Lung (tissue), 12 donors: ENCODE results near the gene HOTAIR. TPM values are rescaled to one million over a fixed set of nuclear protein-coding genes. Genes with fewer than 3 reads are reported as not detected.

Experiments
- ATAC-seq: fragments of 200-7000 bp; cut with Tn5 transposase; one replicate; pipeline ENCODE4 v1.9.1; 2020; ENCODE audit warnings: moderate number of reproducible peaks; ENCODE audit not compliant: insufficient read depth, low FRiP score
- DNase-seq, 3 donors: peaks; one replicate each; pipeline ENCODE4 v3.0.0-alpha.2; 2013 to 2017
- H3K27ac ChIP-seq, 2 donors: one replicate each; pipeline ENCODE4 v1.5.1; 2013; ENCODE audit warnings: mild to moderate bottlenecking in 2 of 2, moderate library complexity in 2 of 2, control low read depth in 1 of 2, inconsistent platforms in 1 of 2, low read depth in 1 of 2, low read length in 1 of 2
- H3K27me3 ChIP-seq, 3 donors: one replicate each; pipeline ENCODE4 v1.5.1; 2013; ENCODE audit warnings: low read length in 2 of 3; ENCODE audit not compliant: control insufficient read depth in 3 of 3, insufficient read depth in 3 of 3
- H3K36me3 ChIP-seq, 4 donors: one replicate each; pipeline ENCODE4 v1.5.1; 2013; ENCODE audit warnings: low read length in 4 of 4, mild to moderate bottlenecking in 1 of 4, moderate library complexity in 1 of 4; ENCODE audit not compliant: control insufficient read depth in 4 of 4, insufficient read depth in 4 of 4
- H3K4me1 ChIP-seq, 5 donors: one replicate each; pipeline ENCODE4 v1.5.1; 2013; ENCODE audit warnings: low read length in 5 of 5, mild to moderate bottlenecking in 2 of 5, moderate library complexity in 1 of 5; ENCODE audit not compliant: control insufficient read depth in 5 of 5, insufficient read depth in 5 of 5
- H3K4me3 ChIP-seq: one replicate; pipeline ENCODE4 v1.5.1; 2013; ENCODE audit warnings: mild to moderate bottlenecking, control low read depth, moderate library complexity
- H3K9ac ChIP-seq, 2 donors: one replicate each; pipeline ENCODE4 v1.5.1; 2013; ENCODE audit warnings: low read length in 2 of 2, control low read depth in 1 of 2; ENCODE audit not compliant: insufficient read depth in 1 of 2
- H3K9me3 ChIP-seq, 4 donors: one replicate each; pipeline ENCODE4 v1.5.1; 2013; ENCODE audit warnings: low read length in 3 of 4, mild to moderate bottlenecking in 1 of 4, moderate library complexity in 1 of 4; ENCODE audit not compliant: control insufficient read depth in 4 of 4, insufficient read depth in 3 of 4
- CTCF ChIP-seq: IDR thresholded peaks from 2 replicates; pipeline ENCODE4 v1.5.1; 2012; ENCODE audit warnings: mild to moderate bottlenecking; ENCODE audit errors: control extremely low read depth, extremely low read depth
- WGBS, 2 donors: extraction: QIAGEN DNeasy Blood & Tissue Kit; methylation state at CpG; one replicate each; pipeline ENCODE4 v1.1.7; 2013; 5-methylcytosine and 5-hydroxymethylcytosine counted together
- polyA plus RNA-seq, 2 donors: library from polyadenylated mRNA; stranded (reverse); fragments of 200-250 nt; gene quantifications; one replicate each; pipeline ENCODE4 v1.2.1, GENCODE V29; 2013
- total RNA-seq, 2 donors: library from RNA; depleted of rRNA in 1 of 2; stranded (reverse); fragments of >200 nt in 1 of 2; gene quantifications; one replicate each; pipeline ENCODE4 v1.2.1, GENCODE V29; 2014 to 2021
- donor health status: control.
- donor health status: control.
- donor health status: Bipolar disorder and iron deficiency.
- donor health status: healthy.
- donor health status: DM: yes; HTN: yes; CAD: no.

HOTAIR gene
- total and polyA plus RNA-seq, 4 donors: 0.15 TPM; not detected in 3

DNA sequence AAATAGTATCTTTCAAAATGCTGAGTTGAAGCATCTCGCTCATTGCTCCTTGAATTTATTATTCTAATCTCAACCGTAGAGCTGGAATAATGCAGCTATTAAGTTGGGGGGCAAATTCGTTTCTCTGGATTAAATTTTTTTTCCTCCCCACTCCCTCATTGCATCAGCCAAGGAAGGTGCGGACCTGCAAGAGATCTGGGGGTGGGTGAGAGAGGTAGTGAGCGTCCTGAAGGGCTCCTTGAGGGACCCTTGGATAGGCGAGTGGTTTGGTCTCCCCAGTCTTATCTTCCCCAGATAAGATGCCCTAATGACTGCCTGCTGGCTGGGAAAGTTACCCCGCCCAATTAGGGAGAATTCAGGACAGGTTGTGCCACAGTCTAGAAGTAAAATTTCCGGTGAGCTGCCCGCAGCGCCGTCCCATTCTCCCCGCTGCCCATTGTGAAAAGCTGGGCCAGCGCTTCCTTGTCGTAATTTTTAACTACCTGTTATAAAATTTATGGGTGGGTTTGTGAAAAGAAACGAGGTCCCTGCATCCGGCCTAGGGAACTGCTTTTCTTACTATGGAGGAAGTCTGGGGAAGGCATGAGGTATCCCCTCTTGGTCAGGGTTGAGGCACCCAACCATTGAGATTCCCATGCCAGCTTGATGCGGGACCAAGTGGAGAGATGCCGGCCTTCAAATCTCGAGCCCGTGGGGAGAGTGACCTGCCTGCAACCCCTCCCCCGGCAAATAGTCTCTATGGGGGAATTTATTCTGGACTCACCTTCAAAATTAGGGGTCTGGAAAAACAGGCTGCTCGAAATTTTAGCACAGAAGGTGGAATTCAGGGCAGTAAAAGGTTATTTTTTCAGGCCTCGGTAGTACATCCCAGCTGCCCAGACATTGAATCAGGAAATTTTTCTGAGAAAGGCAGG is 40.5 kb upstream of the HOTAIR start:
- no peak overlapping the region for H3K27ac ChIP-seq
- peaks cover 0 to 15% (median 0%) of the 10 kb centered on the region in 4 donors for H3K9me3 ChIP-seq
- peaks cover 0 to 13% (median 6%) of the 10 kb centered on the region in 5 donors for H3K4me1 ChIP-seq
- H3K9ac ChIP-seq: no peak overlapping the region
- H3K36me3 ChIP-seq: no peaks in the 10 kb centered on the region
- H3K27me3 ChIP-seq: peaks cover 11 to 89% (median 75%) of the 10 kb centered on the region in 3 donors
- no peak for TF ChIP-seq CTCF
- DNase-seq: no peak
- WGBS, 2 donors: 8 to 11% methylated on average over 23 of the region's 23 CpGs
- no peak for ATAC-seq
- no peak overlapping the region for H3K4me3 ChIP-seq

DNA sequence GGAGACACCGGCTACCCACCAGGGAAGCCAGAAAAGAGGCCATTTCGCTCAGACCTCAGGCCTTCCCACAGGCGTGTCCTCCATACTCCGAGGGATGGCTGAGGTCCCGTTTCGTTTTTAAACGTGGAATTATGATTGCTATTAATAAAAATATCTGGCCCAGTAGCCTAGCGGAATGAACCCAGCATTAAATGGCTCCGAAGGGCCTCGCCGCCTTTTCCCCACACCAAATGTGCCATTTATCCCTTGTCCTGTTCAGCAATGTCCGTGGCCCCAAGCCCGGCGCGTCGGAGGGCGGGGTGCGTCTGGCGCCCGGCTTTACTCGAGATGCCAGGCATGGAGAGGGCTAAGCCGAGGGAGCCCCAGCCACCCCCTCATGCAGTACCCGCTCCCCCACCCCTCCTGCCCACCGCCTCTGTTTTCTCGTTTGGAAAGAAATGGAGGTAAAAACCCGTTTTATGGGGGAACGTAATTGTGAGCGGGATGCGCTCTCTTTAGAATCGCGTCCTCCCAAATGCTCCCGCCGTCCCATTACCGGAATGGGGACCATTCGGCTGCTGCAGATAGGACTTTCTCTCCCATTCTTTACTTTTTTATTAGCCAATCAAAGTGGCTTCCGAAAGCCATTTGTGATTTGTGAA is 39.7 kb upstream of the HOTAIR start:
- WGBS, 2 donors: 3 to 7% methylated on average over 36 of the region's 36 CpGs
- H3K9ac ChIP-seq: no peak overlapping the region
- peaks cover 0 to 15% (median 0%) of the 10 kb centered on the region in 4 donors for H3K9me3 ChIP-seq
- no peak overlapping the region for H3K4me3 ChIP-seq
- no peaks in the 10 kb centered on the region for H3K36me3 ChIP-seq
- ATAC-seq (no peak), DNase-seq (no peak)
- peaks cover 0 to 14% (median 6%) of the 10 kb centered on the region in 5 donors for H3K4me1 ChIP-seq
- H3K27me3 ChIP-seq: peaks cover 15 to 90% (median 79%) of the 10 kb centered on the region in 3 donors
- TF ChIP-seq CTCF: no peak
- no peak overlapping the region for H3K27ac ChIP-seq

DNA sequence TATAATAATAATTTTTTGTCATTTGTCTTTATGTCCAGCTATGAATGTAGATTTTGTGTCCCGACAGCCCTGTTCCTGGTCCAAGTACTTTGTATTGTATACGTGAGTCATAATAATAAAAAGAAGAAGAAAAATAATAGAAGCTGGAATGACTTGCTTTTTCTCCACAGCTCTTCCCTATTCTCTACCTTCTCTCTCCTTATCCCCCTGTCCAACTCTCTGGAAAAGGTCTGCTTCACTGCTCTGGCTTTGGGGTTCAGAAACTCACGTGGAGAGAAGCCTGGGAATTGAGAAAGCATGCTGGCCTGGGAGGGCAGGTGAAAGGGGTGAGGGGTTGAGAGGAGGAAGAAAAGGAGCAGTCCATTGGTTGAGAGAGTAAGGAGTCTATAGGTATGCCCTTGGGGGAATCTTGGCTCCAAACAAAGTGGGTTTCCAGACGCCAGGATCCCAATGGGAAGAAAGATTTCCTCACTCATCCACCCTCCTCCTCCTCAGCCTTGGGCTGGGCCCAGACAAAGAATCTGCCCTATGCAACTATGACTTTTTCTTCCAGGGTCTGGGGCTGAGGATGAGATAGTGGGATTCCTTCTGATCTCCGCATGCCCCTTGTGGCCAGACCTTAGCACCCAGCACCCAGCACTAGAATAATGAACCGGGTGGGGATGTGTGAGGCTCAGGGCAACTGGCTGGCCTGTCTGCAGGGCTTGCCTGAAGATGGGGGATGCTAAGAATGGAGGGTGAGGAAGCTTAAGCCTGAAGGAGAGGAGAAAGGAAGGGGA is 38.1 kb upstream of the HOTAIR start:
- no peak for ATAC-seq
- no peak for TF ChIP-seq CTCF
- Histone ChIP-seq H3K27me3 (peaks cover 14 to 97% (median 89%) of the 10 kb centered on the region in 3 donors), H3K9ac (no peak overlapping the region), H3K36me3 (no peaks in the 10 kb centered on the region), H3K4me1 (peaks cover 0 to 8% (median 3%) of the 10 kb centered on the region in 5 donors), H3K4me3 (no peak overlapping the region), H3K27ac (no peak overlapping the region), H3K9me3 (peaks cover 0 to 15% (median 0%) of the 10 kb centered on the region in 4 donors)
- WGBS, 2 donors: 27 to 31% methylated on average over 6 of the region's 6 CpGs
- no peak for DNase-seq
